ENCODE data around the gene NME3.
"Not testable (repeated sequence)": the region's sequence is repeated elsewhere in the genome, so short reads cannot be mapped to it uniquely, and the experiment has no call there.

The NME3 gene

GRCh38 chr16:1745900-1746692 lies 25.2 kb downstream of the NME3 start:
- no peak for DNase-seq

GRCh38 chr16:1745181-1745899 lies 26.0 kb downstream of the NME3 start:
- DNase-seq, result no peak

- DNase-seq, result no peak
Observed at GRCh38 chr16:1744338-1744840, 27.0 kb downstream of the NME3 start.

- DNase-seq, result no peak
Observed at GRCh38 chr16:1743376-1744337, 27.7 kb downstream of the NME3 start.

- DNase-seq, result no peak
Observed at GRCh38 chr16:1741553-1742165, 29.7 kb downstream of the NME3 start.

- DNase-seq, result no peak
Observed at GRCh38 chr16:1740781-1741490, 30.4 kb downstream of the NME3 start.

GRCh38 chr16:1740234-1740633 lies 31.1 kb downstream of the NME3 start:
- DNase-seq, result no peak

GRCh38 chr16:1734816-1735215 lies 36.5 kb downstream of the NME3 start:
- no peak for DNase-seq

GRCh38 chr16:1734123-1734522 lies 37.2 kb downstream of the NME3 start:
- DNase-seq, result no peak

- not testable (repeated sequence) for DNase-seq
Observed at GRCh38 chr16:1732551-1732987, 38.8 kb downstream of the NME3 start.

- no peak for DNase-seq
Observed at GRCh38 chr16:1732071-1732470, 39.3 kb downstream of the NME3 start.

GRCh38 chr16:1731603-1732002 lies 39.7 kb downstream of the NME3 start:
- no peak for DNase-seq

- no peak for DNase-seq
Observed at GRCh38 chr16:1731073-1731472, 40.3 kb downstream of the NME3 start.

- DNase-seq, result no peak
Observed at GRCh38 chr16:1729445-1729844, 41.9 kb downstream of the NME3 start.

GRCh38 chr16:1729026-1729425 lies 42.3 kb downstream of the NME3 start:
- DNase-seq, result no peak

GRCh38 chr16:1727651-1728624 lies 43.4 kb downstream of the NME3 start:
- DNase-seq, result no peak

- DNase-seq, result no peak
Observed at GRCh38 chr16:1726661-1727502, 44.5 kb downstream of the NME3 start.

GRCh38 chr16:1724491-1724890 lies 46.9 kb downstream of the NME3 start:
- no peak for DNase-seq

GRCh38 chr16:1723450-1724147 lies 47.7 kb downstream of the NME3 start:
- DNase-seq, result peak; percentile 50
